PFSK-1 (cell line): ENCODE data around the gene RASA3.

ENCODE experiments used
- FOXP2 ChIP-seq: optimal IDR thresholded peaks from 2 replicates; pipeline ENCODE3; 2011; ENCODE audit warnings: borderline replicate concordance, control low read depth, inconsistent platforms; ENCODE audit not compliant: insufficient read depth; ENCODE audit errors: extremely low read length, extremely low read depth
- POLR2AphosphoS5 ChIP-seq: IDR thresholded peaks from 2 replicates; pipeline ENCODE4 v1.6.1; 2012; ENCODE audit warnings: low read depth, mild to moderate bottlenecking, control low read depth, low read length, moderate library complexity
- SIN3A ChIP-seq: IDR thresholded peaks from 2 replicates; pipeline ENCODE4 v1.6.1; 2012; ENCODE audit warnings: mild to moderate bottlenecking, low read length, moderate library complexity, borderline replicate concordance; ENCODE audit not compliant: insufficient read depth
- TAF1 ChIP-seq: IDR thresholded peaks from 2 replicates; pipeline ENCODE4 v1.6.1; 2012; ENCODE audit warnings: low read length, control low read depth, borderline replicate concordance; ENCODE audit not compliant: insufficient read depth
- TF ChIP-seq, protein P1 (sequence below), 2 experiments: IDR thresholded peaks; 2 replicates each; pipeline versions ENCODE4 v1.6.1 to v1.8.0; 2011 to 2012; ENCODE audit warnings: low read depth in 2 of 2, low read length in 2 of 2, control low read depth in 1 of 2, inconsistent platforms in 1 of 2, mild to moderate bottlenecking in 1 of 2, moderate library complexity in 1 of 2; ENCODE audit not compliant: insufficient read depth in 1 of 2

RASA3 gene

DNA sequence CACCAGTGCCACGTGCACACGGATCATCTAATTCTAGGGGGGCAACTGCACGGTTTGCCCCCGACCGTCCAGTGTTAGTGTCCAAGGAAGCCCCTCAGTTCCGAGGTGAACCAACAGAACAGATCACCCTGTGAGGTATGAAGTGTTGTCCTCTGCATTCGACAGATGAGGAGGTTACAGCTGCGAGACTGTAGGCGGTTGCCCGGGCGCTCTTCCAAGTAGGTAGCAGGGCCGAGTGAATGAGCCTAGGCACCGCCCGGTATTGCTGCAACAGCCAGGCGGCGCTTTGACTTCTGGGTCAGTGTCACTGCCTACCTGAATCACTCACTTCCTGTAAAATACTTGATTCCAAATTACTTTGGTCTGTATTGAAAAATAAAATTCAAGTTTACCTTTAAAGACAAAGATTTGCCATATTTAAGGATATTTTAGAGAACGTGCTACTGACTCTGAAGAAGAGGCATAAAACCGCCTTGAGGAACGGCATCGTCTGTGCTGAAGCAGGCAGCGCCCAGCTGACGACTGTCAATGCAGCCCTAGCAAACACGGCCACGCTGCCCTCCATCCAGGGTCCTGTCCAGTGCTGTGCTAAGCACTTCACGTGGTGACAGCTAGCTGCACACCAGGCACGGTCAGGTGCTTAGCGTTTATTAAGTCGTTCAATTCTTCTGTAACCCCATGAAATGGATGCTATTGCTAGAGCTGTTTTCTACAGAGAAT, 19.3 kb upstream of the RASA3 start:
- TF ChIP-seq, protein P1, sequence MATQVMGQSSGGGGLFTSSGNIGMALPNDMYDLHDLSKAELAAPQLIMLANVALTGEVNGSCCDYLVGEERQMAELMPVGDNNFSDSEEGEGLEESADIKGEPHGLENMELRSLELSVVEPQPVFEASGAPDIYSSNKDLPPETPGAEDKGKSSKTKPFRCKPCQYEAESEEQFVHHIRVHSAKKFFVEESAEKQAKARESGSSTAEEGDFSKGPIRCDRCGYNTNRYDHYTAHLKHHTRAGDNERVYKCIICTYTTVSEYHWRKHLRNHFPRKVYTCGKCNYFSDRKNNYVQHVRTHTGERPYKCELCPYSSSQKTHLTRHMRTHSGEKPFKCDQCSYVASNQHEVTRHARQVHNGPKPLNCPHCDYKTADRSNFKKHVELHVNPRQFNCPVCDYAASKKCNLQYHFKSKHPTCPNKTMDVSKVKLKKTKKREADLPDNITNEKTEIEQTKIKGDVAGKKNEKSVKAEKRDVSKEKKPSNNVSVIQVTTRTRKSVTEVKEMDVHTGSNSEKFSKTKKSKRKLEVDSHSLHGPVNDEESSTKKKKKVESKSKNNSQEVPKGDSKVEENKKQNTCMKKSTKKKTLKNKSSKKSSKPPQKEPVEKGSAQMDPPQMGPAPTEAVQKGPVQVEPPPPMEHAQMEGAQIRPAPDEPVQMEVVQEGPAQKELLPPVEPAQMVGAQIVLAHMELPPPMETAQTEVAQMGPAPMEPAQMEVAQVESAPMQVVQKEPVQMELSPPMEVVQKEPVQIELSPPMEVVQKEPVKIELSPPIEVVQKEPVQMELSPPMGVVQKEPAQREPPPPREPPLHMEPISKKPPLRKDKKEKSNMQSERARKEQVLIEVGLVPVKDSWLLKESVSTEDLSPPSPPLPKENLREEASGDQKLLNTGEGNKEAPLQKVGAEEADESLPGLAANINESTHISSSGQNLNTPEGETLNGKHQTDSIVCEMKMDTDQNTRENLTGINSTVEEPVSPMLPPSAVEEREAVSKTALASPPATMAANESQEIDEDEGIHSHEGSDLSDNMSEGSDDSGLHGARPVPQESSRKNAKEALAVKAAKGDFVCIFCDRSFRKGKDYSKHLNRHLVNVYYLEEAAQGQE (IDR thresholded peaks at IDR 0.05; ENCODE audit: insufficient read depth in 1 of 2, low read depth in 2 of 2, low read length in 2 of 2) = no peak
- TF ChIP-seq POLR2AphosphoS5 = no peak
- TF ChIP-seq SIN3A = no peak
- no peak for TF ChIP-seq TAF1
- no peak for TF ChIP-seq FOXP2

DNA sequence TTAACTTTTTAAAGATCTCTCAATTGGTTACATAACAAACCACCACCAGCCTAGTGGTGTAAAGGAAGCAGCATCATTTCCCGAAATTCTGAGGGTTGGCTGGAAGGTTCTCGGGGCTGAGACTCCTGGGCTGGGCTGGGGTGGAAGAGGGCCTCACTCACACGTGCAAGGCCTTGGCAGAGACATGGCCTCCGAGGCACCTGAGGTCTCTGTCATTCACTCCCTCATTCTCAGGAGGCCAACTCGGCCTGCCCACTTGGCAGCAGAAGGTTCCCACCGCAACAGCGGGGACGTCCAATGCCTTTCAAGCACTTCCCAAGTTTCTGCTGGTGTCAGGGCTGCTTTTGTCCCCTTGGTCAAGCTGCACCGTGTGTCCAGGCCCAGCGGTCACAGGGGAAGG, 18.6 kb upstream of the RASA3 start:
- TF ChIP-seq FOXP2 = no peak
- TF ChIP-seq TAF1 = no peak
- no peak for TF ChIP-seq SIN3A
- TF ChIP-seq, protein P1 (IDR thresholded peaks at IDR 0.05; ENCODE audit: insufficient read depth in 1 of 2, low read depth in 2 of 2, low read length in 2 of 2) = no peak
- TF ChIP-seq POLR2AphosphoS5 = no peak

DNA sequence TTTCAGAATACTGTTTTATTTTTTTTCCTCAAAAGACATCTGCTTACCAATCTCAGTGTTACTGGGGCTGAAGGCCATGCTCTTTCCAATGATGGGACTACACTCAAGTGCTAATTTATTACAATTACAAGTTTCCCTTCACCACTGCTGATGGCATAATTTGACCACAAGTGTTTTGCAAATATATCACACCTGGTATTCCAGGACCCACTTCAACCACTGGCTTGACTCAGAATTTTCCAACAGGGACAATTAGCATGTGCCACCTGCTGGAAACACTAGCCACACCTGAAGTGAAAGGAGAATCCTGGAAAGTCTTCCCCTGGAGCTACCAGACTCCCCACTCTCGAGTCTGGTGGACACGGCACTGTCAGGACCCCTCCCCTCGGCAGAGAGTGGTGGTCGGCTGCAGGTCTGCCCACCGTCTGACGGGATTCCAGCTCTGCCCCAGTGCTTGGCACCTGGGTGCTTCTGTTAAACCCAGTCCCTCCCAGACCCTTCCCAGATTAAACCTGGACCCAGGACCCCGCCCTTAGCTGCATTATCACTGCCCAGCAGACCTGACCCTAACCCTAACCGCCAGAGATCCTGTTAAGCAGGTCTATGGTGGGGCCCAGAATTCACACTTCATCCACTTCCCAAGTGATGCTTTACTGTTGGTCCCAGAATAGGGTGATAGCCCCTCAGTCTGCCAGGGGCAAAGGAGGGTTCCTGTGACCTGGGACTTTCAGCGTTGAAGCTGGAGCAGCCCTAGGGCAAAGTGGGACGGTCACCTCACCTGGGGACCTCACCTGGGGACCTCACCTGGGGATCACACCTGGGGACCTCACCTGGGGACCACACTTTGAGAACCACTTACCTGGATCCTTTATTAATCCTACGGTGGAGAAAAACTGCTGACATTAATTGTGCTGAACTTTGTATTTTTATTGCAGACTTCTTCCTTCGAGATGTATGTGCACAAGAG, 17.6 kb upstream of the RASA3 start:
- no peak for TF ChIP-seq POLR2AphosphoS5
- no peak for TF ChIP-seq FOXP2
- no peak for TF ChIP-seq TAF1
- TF ChIP-seq, protein P1 (IDR thresholded peaks at IDR 0.05; ENCODE audit: insufficient read depth in 1 of 2, low read depth in 2 of 2, low read length in 2 of 2) = no peak
- no peak for TF ChIP-seq SIN3A

DNA sequence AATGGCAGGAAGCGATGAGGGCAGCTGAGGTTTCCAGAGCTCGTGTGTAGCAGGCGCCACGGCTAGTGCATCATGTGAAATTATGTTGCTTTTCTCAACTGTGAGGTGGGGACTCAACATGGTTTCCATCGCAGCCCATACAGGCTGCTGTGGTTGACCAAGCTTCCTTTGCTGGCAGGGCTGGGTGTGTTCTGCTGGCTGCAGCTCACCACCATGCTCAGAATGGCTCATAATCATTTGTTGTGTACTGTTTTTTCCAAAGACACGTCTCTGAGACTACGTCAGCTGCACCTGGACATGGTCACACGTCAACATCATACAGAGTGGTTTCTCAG, 16.1 kb upstream of the RASA3 start:
- TF ChIP-seq FOXP2 = no peak

DNA sequence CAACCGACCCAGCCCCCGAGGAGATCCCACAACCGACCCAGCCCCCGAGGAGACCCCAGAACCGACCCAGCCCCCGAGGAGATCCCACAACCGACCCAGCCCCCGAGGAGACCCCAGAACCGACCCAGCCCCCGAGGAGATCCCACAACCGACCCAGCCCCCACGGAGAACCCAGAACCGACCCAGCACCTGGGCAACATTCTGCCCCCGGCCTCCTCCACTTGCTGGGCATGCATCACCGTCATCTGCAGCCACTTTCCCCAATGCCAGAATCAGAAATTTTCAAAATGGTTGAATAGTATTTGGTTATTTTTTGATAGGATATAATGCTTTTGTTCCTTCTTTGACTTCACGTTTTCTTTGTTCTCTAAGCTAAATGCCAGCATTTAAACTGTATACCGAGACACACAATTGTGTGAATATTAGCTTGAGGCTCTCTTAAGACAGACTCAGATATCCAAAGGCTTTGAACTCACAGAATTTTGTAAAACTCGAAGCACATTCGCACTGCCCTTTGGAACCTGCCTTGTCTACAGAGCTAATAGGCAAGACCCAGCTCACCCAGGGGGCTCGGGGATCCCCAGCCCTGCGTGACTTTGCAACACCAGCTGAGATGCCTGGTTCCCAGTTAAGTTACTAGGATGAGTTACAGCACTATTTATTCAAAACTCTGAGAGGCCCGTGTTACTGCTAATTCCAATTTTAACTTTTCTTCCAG, 15.5 kb upstream of the RASA3 start:
- no peak for TF ChIP-seq FOXP2
- TF ChIP-seq, protein P1 (IDR thresholded peaks at IDR 0.05; ENCODE audit: insufficient read depth in 1 of 2, low read depth in 2 of 2, low read length in 2 of 2) = no peak
- TF ChIP-seq SIN3A = no peak
- TF ChIP-seq POLR2AphosphoS5 = no peak
- no peak for TF ChIP-seq TAF1
